Colon (tissue), 2 donors: Measurements from ENCODE around the gene SLC13A4.
"Not testable (repeated sequence)": the region's sequence is repeated elsewhere in the genome, so short reads cannot be mapped to it uniquely, and the experiment has no call there.

Source experiments
- FAIRE-seq: peaks from 2 replicates; lab custom pipeline; 2012; peaks lifted over from hg19 to GRCh38; lab: Jason Lieb, UNC
- donor health status: control.
- donor health status: control.

Gene SLC13A4

GRCh38 chr7:135728136-135728669 is at the start of gene SLC13A4:
TSS of gene SLC13A4 (minus strand) at chr7:135728186. CDS start at chr7:135727496, 690 bp downstream.
- no peak for FAIRE-seq

GRCh38 chr7:135775915-135776314 is 47.9 kb upstream of the SLC13A4 start:
- FAIRE-seq: not testable (repeated sequence)

- FAIRE-seq: no peak
These were observed 47.2 kb upstream of the SLC13A4 start for GRCh38 chr7:135775230-135775629.

GRCh38 chr7:135774284-135774683 is 46.3 kb upstream of the SLC13A4 start:
- FAIRE-seq: no peak

- no peak for FAIRE-seq
These were observed 45.5 kb upstream of the SLC13A4 start for GRCh38 chr7:135773464-135773863.

GRCh38 chr7:135772639-135773222 is 44.7 kb upstream of the SLC13A4 start:
- FAIRE-seq: no peak

GRCh38 chr7:135771961-135772638 is 44.1 kb upstream of the SLC13A4 start:
- FAIRE-seq: no peak

GRCh38 chr7:135771051-135771450 is 43.1 kb upstream of the SLC13A4 start:
- no peak for FAIRE-seq

GRCh38 chr7:135770139-135770710 is 42.2 kb upstream of the SLC13A4 start:
- FAIRE-seq: no peak

- no peak for FAIRE-seq
These were observed 41.2 kb upstream of the SLC13A4 start for GRCh38 chr7:135769005-135769802.

GRCh38 chr7:135768467-135768866 is 40.5 kb upstream of the SLC13A4 start:
- FAIRE-seq: no peak

GRCh38 chr7:135768064-135768463 is 40.1 kb upstream of the SLC13A4 start:
- no peak for FAIRE-seq

GRCh38 chr7:135763261-135763660 is 35.3 kb upstream of the SLC13A4 start:
- no peak for FAIRE-seq

- no peak for FAIRE-seq
These were observed 33.9 kb upstream of the SLC13A4 start for GRCh38 chr7:135761751-135762488.

- FAIRE-seq: no peak
These were observed 31.5 kb upstream of the SLC13A4 start for GRCh38 chr7:135759532-135759931.

GRCh38 chr7:135758531-135758932 is 30.5 kb upstream of the SLC13A4 start:
- FAIRE-seq: no peak

GRCh38 chr7:135757719-135758411 is 29.9 kb upstream of the SLC13A4 start:
- FAIRE-seq: no peak

- FAIRE-seq: no peak
These were observed 28.2 kb upstream of the SLC13A4 start for GRCh38 chr7:135756191-135756590.

- no peak for FAIRE-seq
These were observed 27.4 kb upstream of the SLC13A4 start for GRCh38 chr7:135755351-135755753.

- FAIRE-seq: no peak
These were observed 25.8 kb upstream of the SLC13A4 start for GRCh38 chr7:135753616-135754413.
